Neural crest cell (in vitro differentiated cells): ENCODE results near the gene KLHL12. TPM values are rescaled to one million over a fixed set of nuclear protein-coding genes. Genes with fewer than 3 reads are reported as not detected.

ENCODE experiments used
- DNase-seq: peaks from one replicate; pipeline ENCODE4 v3.0.0; 2021; ENCODE audit warnings: low read depth, mixed read lengths, low spot score
- H3K27ac Mint-ChIP-seq: one replicate; pipeline ENCODE4 v1.8.0; 2021; ENCODE audit warnings: mild to moderate bottlenecking, mixed read lengths; ENCODE audit not compliant: unreplicated experiment
- H3K27me3 Mint-ChIP-seq: 2 replicates; pipeline ENCODE4 v1.8.0; 2021; ENCODE audit warnings: low read depth, mild to moderate bottlenecking, mixed read lengths
- H3K36me3 Mint-ChIP-seq: 2 replicates; pipeline ENCODE4 v1.8.0; 2021; ENCODE audit warnings: low read depth, mild to moderate bottlenecking, mixed read lengths
- H3K4me1 Mint-ChIP-seq: 2 replicates; pipeline ENCODE4 v1.8.0; 2021; ENCODE audit warnings: mixed read lengths
- H3K4me3 Mint-ChIP-seq: one replicate; pipeline ENCODE4 v1.8.0; 2021; ENCODE audit warnings: mild to moderate bottlenecking, mixed read lengths
- H3K9me3 Mint-ChIP-seq: 2 replicates; pipeline ENCODE4 v1.8.0; 2021; ENCODE audit warnings: mixed read lengths
- total RNA-seq: library from RNA; stranded (reverse); gene quantifications from 2 replicates; pipeline ENCODE4 v1.2.1, GENCODE V29; 2021
- TF ChIP-seq, protein P1 (sequence below): fragments of 200-600 bp; sonication (generic); conservative IDR thresholded peaks from 2 replicates; pipeline ENCODE4 v1.5.0; 2021; ENCODE audit warnings: antibody characterized with exemption, mild to moderate bottlenecking

Gene KLHL12
- total RNA-seq, 1 donor from 2014 or later, result 30.6 TPM

DNA sequence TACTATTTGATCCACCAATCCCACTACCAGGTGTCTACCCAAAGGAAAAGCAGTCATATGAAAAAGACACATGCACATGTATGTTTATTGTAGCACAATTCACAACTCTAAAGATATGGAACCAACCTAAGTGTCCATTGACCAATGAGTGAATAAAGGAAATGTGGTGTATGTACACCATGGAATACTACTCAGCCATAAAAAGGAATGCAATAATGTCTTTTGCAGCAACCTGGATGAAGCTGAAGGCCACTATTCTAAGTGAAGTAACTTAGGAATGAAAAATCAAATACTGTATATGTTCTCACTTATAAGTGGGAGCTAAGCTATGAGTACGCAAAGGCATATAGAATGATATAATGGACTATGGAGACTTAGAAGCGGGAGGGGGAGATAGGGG is 18.4 kb upstream of the KLHL12 start:
- TF ChIP-seq, protein P1, sequence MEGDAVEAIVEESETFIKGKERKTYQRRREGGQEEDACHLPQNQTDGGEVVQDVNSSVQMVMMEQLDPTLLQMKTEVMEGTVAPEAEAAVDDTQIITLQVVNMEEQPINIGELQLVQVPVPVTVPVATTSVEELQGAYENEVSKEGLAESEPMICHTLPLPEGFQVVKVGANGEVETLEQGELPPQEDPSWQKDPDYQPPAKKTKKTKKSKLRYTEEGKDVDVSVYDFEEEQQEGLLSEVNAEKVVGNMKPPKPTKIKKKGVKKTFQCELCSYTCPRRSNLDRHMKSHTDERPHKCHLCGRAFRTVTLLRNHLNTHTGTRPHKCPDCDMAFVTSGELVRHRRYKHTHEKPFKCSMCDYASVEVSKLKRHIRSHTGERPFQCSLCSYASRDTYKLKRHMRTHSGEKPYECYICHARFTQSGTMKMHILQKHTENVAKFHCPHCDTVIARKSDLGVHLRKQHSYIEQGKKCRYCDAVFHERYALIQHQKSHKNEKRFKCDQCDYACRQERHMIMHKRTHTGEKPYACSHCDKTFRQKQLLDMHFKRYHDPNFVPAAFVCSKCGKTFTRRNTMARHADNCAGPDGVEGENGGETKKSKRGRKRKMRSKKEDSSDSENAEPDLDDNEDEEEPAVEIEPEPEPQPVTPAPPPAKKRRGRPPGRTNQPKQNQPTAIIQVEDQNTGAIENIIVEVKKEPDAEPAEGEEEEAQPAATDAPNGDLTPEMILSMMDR, result no peak
- no peak for DNase-seq
- Mint-ChIP-seq H3K27ac (no peak overlapping the region), H3K4me1 (no peaks in the 10 kb centered on the region), H3K36me3 (peaks cover 10% of the 10 kb centered on the region), H3K27me3 (no peaks in the 10 kb centered on the region), H3K4me3 (no peak overlapping the region), H3K9me3 (no peaks in the 10 kb centered on the region)

DNA sequence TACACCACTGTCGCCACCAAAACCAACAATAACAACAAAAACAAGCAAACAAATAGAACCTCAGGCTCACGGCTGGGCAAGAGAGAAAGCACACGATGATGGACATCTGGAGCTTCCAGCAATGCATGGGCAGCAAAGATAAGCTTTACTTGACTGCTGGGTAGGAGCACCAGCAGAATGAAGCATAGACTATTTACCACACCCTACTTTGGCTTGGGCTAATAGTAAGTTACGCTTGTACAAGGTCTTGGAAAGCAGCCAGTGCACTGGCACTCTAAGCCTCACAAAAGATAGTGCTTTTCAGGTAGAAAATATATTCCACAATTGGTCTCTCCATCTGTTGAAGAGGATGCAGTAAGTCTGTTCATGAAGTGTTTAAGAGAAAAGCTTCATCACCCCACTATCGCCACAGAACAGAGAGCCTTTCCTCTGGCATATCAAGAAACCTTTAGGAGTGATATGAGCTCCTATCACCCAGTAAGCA is 17.4 kb upstream of the KLHL12 start:
- Mint-ChIP-seq H3K4me1 (no peaks in the 10 kb centered on the region), H3K36me3 (peaks cover 8% of the 10 kb centered on the region), H3K27me3 (no peaks in the 10 kb centered on the region), H3K27ac (no peak overlapping the region), H3K4me3 (no peak overlapping the region), H3K9me3 (no peaks in the 10 kb centered on the region)
- TF ChIP-seq, protein P1, result no peak
- DNase-seq, result no peak

DNA sequence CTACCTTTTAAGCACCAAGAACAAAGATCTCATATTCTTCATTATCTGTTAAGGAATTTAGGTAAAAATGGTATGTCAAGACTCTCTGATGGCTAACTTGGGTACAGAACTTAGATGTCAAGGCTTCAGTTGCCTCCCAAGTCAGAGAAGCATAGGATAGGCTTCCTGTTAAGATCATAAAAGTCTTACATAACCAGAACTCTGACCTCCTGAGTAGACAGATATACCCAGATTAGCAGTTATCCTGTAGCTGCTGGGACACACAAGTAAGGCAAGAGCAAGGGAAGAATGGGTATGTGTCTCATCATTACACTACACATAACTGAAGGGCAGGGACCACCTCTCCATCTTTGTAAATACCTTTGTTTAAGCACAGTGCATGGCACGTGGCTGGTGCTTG is 15.4 kb upstream of the KLHL12 start:
- TF ChIP-seq, protein P1, result no peak

DNA sequence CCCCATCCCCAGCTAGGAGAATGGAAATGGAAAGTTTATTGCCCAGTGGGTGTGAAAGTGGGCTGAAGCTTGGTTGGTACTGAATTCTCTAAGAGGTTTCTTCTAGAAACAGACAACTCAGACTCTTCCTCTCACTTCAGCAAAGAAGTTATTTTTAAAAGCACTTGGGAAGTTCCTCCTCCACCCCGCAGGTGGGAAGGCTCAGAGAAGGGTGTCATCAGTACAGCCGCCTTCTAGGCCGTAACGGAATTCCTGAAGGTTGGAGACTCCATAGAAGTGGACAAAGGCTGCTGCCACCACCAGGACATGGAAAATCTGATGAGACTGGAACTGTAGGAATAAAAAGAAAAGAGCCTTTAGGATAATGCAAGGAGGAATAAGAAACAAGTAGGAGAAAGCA is 14.3 kb upstream of the KLHL12 start:
- no peaks in the 10 kb centered on the region for H3K9me3 Mint-ChIP-seq
- TF ChIP-seq, protein P1, result no peak
- H3K36me3 Mint-ChIP-seq, result peaks cover 4% of the 10 kb centered on the region
- H3K27me3 Mint-ChIP-seq, result no peaks in the 10 kb centered on the region
- H3K4me1 Mint-ChIP-seq, result no peaks in the 10 kb centered on the region
- H3K4me3 Mint-ChIP-seq, result no peak overlapping the region
- no peak overlapping the region for H3K27ac Mint-ChIP-seq
- no peak for DNase-seq

More for the DNA sequence above, 15.4 kb upstream of the KLHL12 start:
- H3K27me3 Mint-ChIP-seq, result no peaks in the 10 kb centered on the region
- no peaks in the 10 kb centered on the region for H3K4me1 Mint-ChIP-seq
- H3K4me3 Mint-ChIP-seq, result no peak overlapping the region
- no peaks in the 10 kb centered on the region for H3K9me3 Mint-ChIP-seq
- no peak for DNase-seq
- no peak overlapping the region for H3K27ac Mint-ChIP-seq
- H3K36me3 Mint-ChIP-seq, result peaks cover 6% of the 10 kb centered on the region

DNA sequence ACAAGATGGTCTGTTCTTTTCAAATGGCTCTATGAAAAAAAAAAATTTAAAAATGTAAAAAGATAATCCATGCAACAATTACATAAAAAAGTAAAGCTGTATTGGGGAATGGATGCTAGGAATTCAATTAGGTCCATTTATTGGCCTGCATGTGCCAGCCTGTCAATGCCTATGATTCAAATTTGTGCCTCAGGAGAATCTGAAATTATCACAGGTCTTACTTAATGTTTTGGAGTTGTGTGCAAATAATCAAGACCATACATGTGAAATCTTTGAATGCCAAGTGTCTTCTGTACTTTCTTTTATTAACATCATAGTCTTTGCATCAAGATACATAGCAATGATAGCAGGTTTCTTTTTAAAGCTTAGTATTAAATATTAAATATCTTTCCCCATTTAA is 13.5 kb upstream of the KLHL12 start:
- Mint-ChIP-seq H3K4me3 (no peak overlapping the region), H3K4me1 (no peaks in the 10 kb centered on the region), H3K27ac (no peak overlapping the region), H3K27me3 (no peaks in the 10 kb centered on the region), H3K36me3 (no peaks in the 10 kb centered on the region), H3K9me3 (no peaks in the 10 kb centered on the region)
- TF ChIP-seq, protein P1, result no peak
- no peak for DNase-seq
